Measurements from ENCODE around the gene SAP25.

The SAP25 gene

DNA sequence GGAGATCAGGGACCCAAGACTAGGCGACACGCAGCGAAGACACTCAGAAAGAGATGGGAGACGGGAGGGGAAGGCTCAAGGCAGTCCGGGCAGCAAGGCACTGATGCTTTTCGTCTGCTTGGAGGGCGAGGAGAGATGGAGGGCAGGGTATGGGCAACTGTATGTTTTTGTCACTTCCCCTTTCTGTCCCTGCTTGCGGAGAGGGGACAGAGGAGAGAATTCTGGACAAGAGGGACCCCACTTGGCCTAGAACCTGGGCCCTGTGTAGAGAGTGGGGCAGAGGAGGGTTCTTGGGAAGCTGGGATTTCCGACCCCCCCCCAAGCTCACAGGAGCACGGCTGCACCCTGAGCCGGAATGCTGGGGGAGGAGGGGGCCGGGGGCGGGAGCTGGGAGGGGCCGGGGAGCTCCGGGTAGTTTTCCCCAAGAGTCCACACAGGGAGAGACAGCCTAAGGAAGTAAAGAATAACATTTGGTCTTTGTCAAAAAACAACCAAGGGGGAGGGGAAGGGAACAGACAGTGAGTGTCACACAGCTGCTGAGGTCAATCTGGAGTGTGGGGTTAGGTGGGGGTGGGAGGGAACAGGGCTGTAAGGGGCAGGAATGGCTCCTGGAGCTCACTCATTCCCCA, 10.5 kb upstream of the SAP25 start:
- Histone ChIP-seq H3K27me3 (ENCODE audit: control insufficient read depth, insufficient read depth, low read length) (no peaks in the 10 kb centered on the region), H2AFZ (no peak overlapping the region), H3K4me3 (ENCODE audit: low read depth, low read length) (peak overlapping the region; percentile 99), H3K4me2 (ENCODE audit: low read length) (peak overlapping the region; percentile 79), H3K36me3 (ENCODE audit: control insufficient read depth, insufficient read depth, low read length) (no peaks in the 10 kb centered on the region), H3K27ac (peak overlapping the region; percentile 95), H3K79me2 (peaks cover 3% of the 10 kb centered on the region), H3K4me1 (peaks cover 21% of the 10 kb centered on the region), H3K9me3 (ENCODE audit: control insufficient read depth, low read length) (no peaks in the 10 kb centered on the region), H3K9ac (no peak overlapping the region)
- TF ChIP-seq CTCF (IDR thresholded peaks at IDR 0.05) = no peak

- H3K36me3 ChIP-seq (ENCODE audit: control insufficient read depth, insufficient read depth, low read length) = no peaks in the 10 kb centered on the region
- no peak for TF ChIP-seq CTCF (IDR thresholded peaks at IDR 0.05)
- H3K79me2 ChIP-seq = peaks cover 3% of the 10 kb centered on the region
- no peaks in the 10 kb centered on the region for H3K27me3 ChIP-seq (ENCODE audit: control insufficient read depth, insufficient read depth, low read length)
- H3K4me3 ChIP-seq (ENCODE audit: low read depth, low read length) = peak overlapping the region; percentile 30
- peak overlapping the region; percentile 79 for H3K4me2 ChIP-seq (ENCODE audit: low read length)
- H3K4me1 ChIP-seq = peaks cover 21% of the 10 kb centered on the region
- peak overlapping the region; percentile 33 for H3K27ac ChIP-seq
- H2AFZ ChIP-seq = no peak overlapping the region
- H3K9me3 ChIP-seq (ENCODE audit: control insufficient read depth, low read length) = no peaks in the 10 kb centered on the region
- no peak overlapping the region for H3K9ac ChIP-seq
Measured at GRCh38 chr7:100583132-100584053, 9.7 kb upstream of the SAP25 start.

DNA sequence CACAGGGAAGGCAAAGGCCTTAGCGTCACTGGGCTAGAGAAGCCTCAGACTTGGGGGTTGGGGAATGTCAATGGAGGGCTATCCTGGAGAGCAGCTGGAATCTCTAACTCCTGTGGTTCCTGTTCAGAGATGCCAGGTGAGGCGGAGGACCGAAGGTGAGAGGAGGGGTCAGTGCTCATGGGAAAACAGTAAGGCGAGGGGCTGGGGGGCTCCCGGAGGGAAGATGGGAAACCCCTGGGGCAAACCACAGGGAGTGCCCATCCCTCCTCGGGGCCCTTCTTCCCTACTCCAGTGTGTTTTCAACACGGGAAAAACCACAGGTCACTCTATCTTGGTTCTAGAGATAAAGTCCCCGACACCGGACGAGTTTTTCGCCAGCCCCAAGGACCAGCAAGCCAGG, 8.9 kb upstream of the SAP25 start:
- H3K27ac ChIP-seq = peak overlapping the region; percentile 33
- no peak overlapping the region for H2AFZ ChIP-seq
- H3K4me1 ChIP-seq = peaks cover 21% of the 10 kb centered on the region
- no peak overlapping the region for H3K9ac ChIP-seq
- H3K9me3 ChIP-seq (ENCODE audit: control insufficient read depth, low read length) = no peaks in the 10 kb centered on the region
- peak overlapping the region; percentile 79 for H3K4me2 ChIP-seq (ENCODE audit: low read length)
- peaks cover 3% of the 10 kb centered on the region for H3K79me2 ChIP-seq
- no peak overlapping the region for H3K4me3 ChIP-seq (ENCODE audit: low read depth, low read length)
- H3K27me3 ChIP-seq (ENCODE audit: control insufficient read depth, insufficient read depth, low read length) = no peaks in the 10 kb centered on the region
- TF ChIP-seq CTCF (IDR thresholded peaks at IDR 0.05) = no peak
- no peaks in the 10 kb centered on the region for H3K36me3 ChIP-seq (ENCODE audit: control insufficient read depth, insufficient read depth, low read length)

DNA sequence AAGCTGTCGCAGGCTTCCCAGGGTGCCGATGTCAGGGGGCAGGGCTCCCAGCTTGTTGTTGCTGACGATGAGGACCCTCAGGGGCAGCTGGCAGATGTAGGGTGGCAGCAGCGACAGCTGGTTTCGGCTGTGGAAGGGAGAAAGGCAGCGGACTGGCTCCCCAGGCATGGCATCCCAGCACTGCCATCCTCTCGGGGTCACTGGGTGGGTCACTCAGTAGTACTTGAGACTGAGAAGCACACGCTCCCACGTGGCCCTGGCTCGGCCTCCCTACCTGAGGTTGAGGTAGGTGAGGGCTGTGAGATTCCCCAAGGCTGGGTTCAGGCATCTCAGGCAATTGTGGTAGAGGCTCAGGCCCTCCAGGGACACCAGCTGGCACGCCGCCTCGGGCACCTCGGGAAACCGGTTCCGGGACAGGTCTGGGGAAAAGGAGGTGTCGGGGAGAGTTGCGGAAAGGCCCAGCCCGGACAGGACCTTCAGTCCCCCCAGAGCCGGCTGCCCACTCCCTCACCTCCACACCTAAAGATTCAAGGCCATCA, 8.4 kb upstream of the SAP25 start:
- peaks cover 3% of the 10 kb centered on the region for H3K79me2 ChIP-seq
- H3K9ac ChIP-seq = no peak overlapping the region
- peak overlapping the region; percentile 4 for H3K4me2 ChIP-seq (ENCODE audit: low read length)
- no peaks in the 10 kb centered on the region for H3K9me3 ChIP-seq (ENCODE audit: control insufficient read depth, low read length)
- no peak for TF ChIP-seq CTCF (IDR thresholded peaks at IDR 0.05)
- no peaks in the 10 kb centered on the region for H3K36me3 ChIP-seq (ENCODE audit: control insufficient read depth, insufficient read depth, low read length)
- no peak overlapping the region for H2AFZ ChIP-seq
- peaks cover 21% of the 10 kb centered on the region for H3K4me1 ChIP-seq
- H3K4me3 ChIP-seq (ENCODE audit: low read depth, low read length) = no peak overlapping the region
- H3K27me3 ChIP-seq (ENCODE audit: control insufficient read depth, insufficient read depth, low read length) = no peaks in the 10 kb centered on the region
- H3K27ac ChIP-seq = peak overlapping the region; percentile 33

All from parathyroid adenoma (tissue), 2 donors.